IMR-90 (cell line): Measurements from ENCODE around the gene NR1H4.

Experiments
- BHLHE40 ChIP-seq: fragments of 150-350 bp; IDR thresholded peaks from 2 replicates; pipeline ENCODE4 v1.6.1; 2016; ENCODE audit warnings: mild to moderate bottlenecking, low read depth, low read length
- CEBPB ChIP-seq: IDR thresholded peaks from 2 replicates; pipeline ENCODE4 v1.6.1; 2012; ENCODE audit warnings: low read depth, low read length, improper control_type of control experiment
- CHD1 ChIP-seq: IDR thresholded peaks from 2 replicates; pipeline ENCODE4 v1.6.1; 2012; ENCODE audit warnings: low read depth, low read length, improper control_type of control experiment
- CTCF ChIP-seq: conservative IDR thresholded peaks from 2 replicates; pipeline ENCODE4 v1.5.1; 2012; ENCODE audit warnings: mild to moderate bottlenecking, low read depth, low read length, improper control_type of control experiment
- ELK1 ChIP-seq: fragments of 150-350 bp; IDR thresholded peaks from 2 replicates; pipeline ENCODE4 v1.6.1; 2016; ENCODE audit warnings: low read depth, mild to moderate bottlenecking, low read length, moderate library complexity, borderline replicate concordance
- FOS ChIP-seq: fragments of 150-350 bp; IDR thresholded peaks from 2 replicates; pipeline ENCODE4 v1.6.1; 2016; ENCODE audit warnings: low read depth, low read length
- MAZ ChIP-seq: IDR thresholded peaks from 2 replicates; pipeline ENCODE4 v1.6.1; 2012; ENCODE audit warnings: low read depth, mild to moderate bottlenecking, low read length, improper control_type of control experiment, moderate library complexity, borderline replicate concordance
- MXI1 ChIP-seq: IDR thresholded peaks from 2 replicates; pipeline ENCODE4 v1.6.1; 2012; ENCODE audit warnings: low read depth, mild to moderate bottlenecking, low read length, moderate library complexity, borderline replicate concordance
- POLR2A ChIP-seq: IDR thresholded peaks from 2 replicates; pipeline ENCODE4 v1.6.1; 2012; ENCODE audit warnings: mild to moderate bottlenecking, low read depth, low read length
- RAD21 ChIP-seq: IDR thresholded peaks from 2 replicates; pipeline ENCODE4 v1.6.1; 2012; ENCODE audit warnings: low read length, improper control_type of control experiment
- SMC3 ChIP-seq: fragments of 150-350 bp; IDR thresholded peaks from 2 replicates; pipeline ENCODE4 v1.6.1; 2016; ENCODE audit warnings: low read depth, mild to moderate bottlenecking, antibody characterized with exemption, low read length, moderate library complexity

- TF ChIP-seq CTCF (no peak), CEBPB (no peak), MAZ (no peak), RAD21 (no peak), MXI1 (no peak), POLR2A (no peak), CHD1 (no peak), ELK1 (no peak), SMC3 (no peak), FOS (no peak), BHLHE40 (no peak)
Measured at GRCh38 chr12:100528471-100529127, 54.9 kb downstream of the NR1H4 start.
